ENCODE measurements around the gene LRTM2. TPM values are rescaled to one million over a fixed set of nuclear protein-coding genes. Genes with fewer than 3 reads are reported as not detected.

The LRTM2 gene
- total RNA-seq, 1 donor from 2014 or later, result not detected

DNA sequence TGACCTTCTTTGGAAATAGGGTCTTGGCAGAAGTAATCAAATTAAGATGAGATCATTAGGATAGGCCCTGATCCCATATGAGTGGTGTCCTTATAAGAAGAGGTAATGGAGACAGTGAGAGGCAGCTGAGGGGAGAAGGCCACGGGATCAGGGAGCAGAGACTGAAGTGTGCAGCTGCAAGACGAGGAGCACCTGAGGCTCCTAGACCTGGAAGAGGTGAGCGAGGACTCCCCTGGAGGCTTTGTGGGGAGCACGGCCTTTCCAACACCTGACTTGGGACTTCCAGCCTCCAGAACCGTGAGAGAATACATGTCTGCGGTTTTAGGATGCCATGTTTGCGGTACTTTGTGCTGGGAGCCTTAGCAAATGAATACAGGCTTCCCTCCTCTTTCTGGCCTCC, 37.5 kb downstream of the LRTM2 start:
- Histone ChIP-seq H3K27ac (no peak overlapping the region), H3K4me1 (no peaks in the 10 kb centered on the region), H3K36me3 (no peaks in the 10 kb centered on the region), H3K27me3 (no peaks in the 10 kb centered on the region), H3K4me3 (no peak overlapping the region), H3K9me3 (no peaks in the 10 kb centered on the region)
- DNase-seq, result no peak
- ATAC-seq, result no peak
- intact Hi-C loops (cut with DNase I), result no loop called here
- no peak for TF ChIP-seq CTCF (IDR thresholded peaks at IDR 0.05)

- H3K27ac ChIP-seq, result no peak overlapping the region
- intact Hi-C loops (cut with DNase I), result no loop called here
- H3K4me3 ChIP-seq, result no peak overlapping the region
- no peak for DNase-seq
- ATAC-seq, result no peak
- H3K4me1 ChIP-seq, result no peaks in the 10 kb centered on the region
- TF ChIP-seq CTCF (IDR thresholded peaks at IDR 0.05), result no peak
- H3K27me3 ChIP-seq, result no peaks in the 10 kb centered on the region
- H3K36me3 ChIP-seq, result no peaks in the 10 kb centered on the region
- H3K9me3 ChIP-seq, result no peaks in the 10 kb centered on the region
Observed at GRCh38 chr12:1858456-1858855, 38.1 kb downstream of the LRTM2 start.

- Histone ChIP-seq H3K4me3 (no peak overlapping the region), H3K27ac (no peak overlapping the region), H3K4me1 (no peaks in the 10 kb centered on the region), H3K9me3 (no peaks in the 10 kb centered on the region), H3K27me3 (no peaks in the 10 kb centered on the region), H3K36me3 (no peaks in the 10 kb centered on the region)
- ATAC-seq (no peak), DNase-seq (peak; percentile 43)
- TF ChIP-seq CTCF (IDR thresholded peaks at IDR 0.05), result no peak
- intact Hi-C loops (cut with DNase I), result no loop called here
Observed at GRCh38 chr12:1859643-1860042, 39.3 kb downstream of the LRTM2 start.

- H3K4me1 ChIP-seq, result no peaks in the 10 kb centered on the region
- no peak overlapping the region for H3K4me3 ChIP-seq
- no peak for TF ChIP-seq CTCF (IDR thresholded peaks at IDR 0.05)
- no peak overlapping the region for H3K27ac ChIP-seq
- H3K9me3 ChIP-seq, result no peaks in the 10 kb centered on the region
- intact Hi-C loops (cut with DNase I), result no loop called here
- ATAC-seq (no peak), DNase-seq (no peak)
- H3K27me3 ChIP-seq, result no peaks in the 10 kb centered on the region
- H3K36me3 ChIP-seq, result no peaks in the 10 kb centered on the region
Observed at GRCh38 chr12:1862973-1863372, 42.6 kb downstream of the LRTM2 start.

DNA sequence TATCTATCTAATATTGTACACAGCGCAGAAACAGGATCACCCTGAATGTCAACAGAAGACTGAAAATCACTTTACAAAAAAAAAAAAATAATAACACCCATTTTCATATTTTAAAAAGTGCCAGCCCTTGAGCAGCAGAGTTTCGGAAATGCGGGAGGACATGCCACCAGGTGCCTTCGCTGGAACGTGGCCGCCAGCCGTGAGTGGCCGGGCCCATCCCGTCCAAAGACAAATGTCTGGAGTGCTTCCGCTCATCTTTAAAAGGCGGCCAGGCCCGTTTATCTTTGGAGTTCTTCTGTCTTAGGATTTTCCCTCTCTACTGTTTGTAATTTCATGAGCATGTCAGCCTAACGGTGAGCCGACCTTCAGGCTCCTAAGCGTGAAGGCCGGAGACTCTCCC, 43.5 kb downstream of the LRTM2 start:
- Histone ChIP-seq H3K9me3 (no peaks in the 10 kb centered on the region), H3K36me3 (no peaks in the 10 kb centered on the region), H3K4me3 (no peak overlapping the region), H3K4me1 (no peaks in the 10 kb centered on the region), H3K27ac (no peak overlapping the region), H3K27me3 (no peaks in the 10 kb centered on the region)
- DNase-seq, result no peak
- no peak for TF ChIP-seq CTCF (IDR thresholded peaks at IDR 0.05)
- no peak for ATAC-seq
- intact Hi-C loops (cut with DNase I), result no loop called here

DNA sequence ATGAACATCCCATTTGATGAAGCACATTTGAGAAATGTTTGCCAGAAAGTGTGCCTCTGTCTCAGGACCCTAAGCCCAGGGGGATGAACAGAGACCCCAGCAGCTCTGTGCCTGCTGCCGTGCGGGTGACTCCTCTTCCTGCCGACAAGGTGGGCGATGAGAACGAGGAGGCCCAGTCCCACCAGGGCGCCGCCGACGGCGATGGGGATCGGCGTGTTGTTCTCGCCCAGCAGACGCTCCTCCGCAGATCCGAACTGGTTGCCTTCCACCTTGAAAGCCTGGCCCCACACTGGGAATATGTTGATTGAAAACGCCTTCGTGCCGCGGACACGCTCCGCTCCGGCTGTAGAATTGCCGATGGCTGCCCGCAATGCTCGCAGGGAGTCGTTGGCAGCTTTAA, 44.1 kb downstream of the LRTM2 start:
- Histone ChIP-seq H3K27me3 (no peaks in the 10 kb centered on the region), H3K4me3 (no peak overlapping the region), H3K36me3 (no peaks in the 10 kb centered on the region), H3K4me1 (no peaks in the 10 kb centered on the region), H3K27ac (no peak overlapping the region), H3K9me3 (no peaks in the 10 kb centered on the region)
- TF ChIP-seq CTCF (IDR thresholded peaks at IDR 0.05), result no peak
- no peak for DNase-seq
- intact Hi-C loops (cut with DNase I), result no loop called here
- ATAC-seq, result no peak
